Ovary (tissue), 9 donors: ENCODE data around the gene PPP2R2C. TPM values are rescaled to one million over a fixed set of nuclear protein-coding genes. Genes with fewer than 3 reads are reported as not detected.

Source experiments
- DNase-seq, 5 donors: peaks; one replicate each; pipeline ENCODE4 v3.0.0-alpha.2; 2019 to 2020
- H3K27ac ChIP-seq, 2 donors: fragments of 200-600 bp; one replicate each; pipeline versions ENCODE4 v1.5.1 to v1.8.0; 2019 to 2022
- H3K27me3 ChIP-seq: fragments of 200-600 bp; one replicate; pipeline ENCODE4 v1.8.0; 2022
- H3K36me3 ChIP-seq: fragments of 200-600 bp; sonication (generic); one replicate; pipeline ENCODE4 v1.5.1; 2019
- H3K4me1 ChIP-seq: one replicate; pipeline ENCODE4 v1.8.1; 2013; ENCODE audit warnings: mild to moderate bottlenecking, moderate library complexity; ENCODE audit not compliant: insufficient read depth
- H3K4me3 ChIP-seq: fragments of 200-600 bp; sonication (generic); one replicate; pipeline ENCODE4 v1.5.1; 2017
- H3K9me3 ChIP-seq, 2 donors: fragments of 200-600 bp in 1 of 2; sonication (generic) in 1 of 2; one replicate each; pipeline versions ENCODE4 v1.5.1 to v1.8.1; 2013 to 2019; ENCODE audit warnings: mild to moderate bottlenecking in 1 of 2, moderate library complexity in 1 of 2
- EP300 ChIP-seq: sonication (generic); formaldehyde crosslinking; IDR thresholded peaks from one replicate; pipeline ENCODE4 v1.6.1; 2017; ENCODE audit warnings: antibody characterized with exemption
- POLR2A ChIP-seq: fragments of 450-650 bp; IDR thresholded peaks from one replicate; pipeline ENCODE4 v1.6.1; 2017; ENCODE audit warnings: antibody characterized with exemption, mild to moderate bottlenecking, moderate library complexity
- WGBS, 3 donors: extraction: QIAGEN DNeasy Blood & Tissue Kit in 1 of 3; methylation state at CpG; one replicate each; pipeline versions ENCODE4 v1.1.5 to v1.1.7; 2013 to 2017; 5-methylcytosine and 5-hydroxymethylcytosine counted together
- intact Hi-C, 4 donors: fragments of 100-400 bp; cut with DNase I; formaldehyde crosslinking; loops; one replicate each; pipeline versions ENCODE4 v1.11.0 to v1.15.1; 2022 to 2023
- polyA plus RNA-seq, 2 donors: library from polyadenylated mRNA; stranded (reverse); fragments of 200-250 nt in 1 of 2; fragments of 350-450 nt in 1 of 2; fragmentation: Illumina TruSeq in 1 of 2; extraction: RNeasy Lipid Tissue Mini Kit (QIAGEN cat#74804) in 1 of 2; gene quantifications; one replicate each; pipeline ENCODE4 v1.2.3, GENCODE V29; 2013 to 2014
- total RNA-seq, 7 donors: library from RNA; depleted of rRNA in 2 of 7; stranded (reverse); fragments of >200 nt in 2 of 7; fragmentation: NEBNext Ultra II Directional in 3 of 7; extraction: Animal tissue kit (Norgen Biotek cat#: 25700) in 3 of 7; gene quantifications; one replicate each; pipeline versions ENCODE4 v1.1.0 to v1.2.4, GENCODE V29; 2016 to 2023
- TF ChIP-seq, protein P1 (sequence below), 3 donors: fragments of 450-650 bp in 2 of 3; fragments of 200-600 bp in 1 of 3; IDR thresholded peaks; one replicate each; pipeline versions ENCODE4 v1.5.1 to v1.8.0; 2016 to 2022; ENCODE audit warnings: antibody characterized with exemption in 3 of 3, mild to moderate bottlenecking in 1 of 3
- donor health status: DM: no; HTN: no; CAD: no; lungs with moderate emphysema.
- donor health status: DM: no; HTN: no; CAD: no.
- donor health status: Bipolar disorder and iron deficiency.
- donor health status: DM: yes; HTN: yes; CAD: no.
- donor health status: DM: no; HTN: no; CAD: no.
- donor health status: DM: yes; HTN: yes; CAD: no.

The PPP2R2C gene
- total and polyA plus RNA-seq, 9 donors = 0.12 to 4.5 (median 0.77) TPM

DNA sequence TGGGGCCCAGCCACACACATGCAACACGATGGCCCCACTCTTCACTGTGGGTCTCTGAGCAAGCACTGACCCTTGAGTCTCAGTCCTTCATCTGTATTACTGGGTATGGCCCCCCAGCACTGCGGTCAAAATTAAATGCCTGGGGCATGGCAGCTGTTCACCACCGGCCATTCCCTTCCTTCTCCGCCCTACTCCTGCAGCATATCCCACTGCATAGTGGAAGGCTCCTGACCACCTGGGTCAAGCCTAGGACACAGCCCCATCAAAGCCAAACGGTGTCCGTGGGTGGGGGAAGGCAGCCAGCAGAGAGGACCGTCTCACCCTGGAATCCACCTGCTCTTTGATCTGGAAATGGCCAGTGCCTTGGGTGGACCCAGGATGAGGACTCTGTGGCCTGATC is 30.7 kb downstream of the PPP2R2C start:
- H3K4me1 ChIP-seq = peaks cover 5% of the 10 kb centered on the region
- no peaks in the 10 kb centered on the region for H3K27me3 ChIP-seq
- no peak overlapping the region for H3K4me3 ChIP-seq
- H3K27ac ChIP-seq = no peak overlapping the region
- 90 to 96% (median 93%) methylated on average over 7 of the region's 7 CpGs for WGBS, 3 donors
- H3K36me3 ChIP-seq = no peaks in the 10 kb centered on the region
- DNase-seq = no peak
- intact Hi-C loops = no loop called here
- H3K9me3 ChIP-seq = no peaks in the 10 kb centered on the region
- TF ChIP-seq EP300 = no peak
- no peak for TF ChIP-seq POLR2A
- TF ChIP-seq, protein P1, sequence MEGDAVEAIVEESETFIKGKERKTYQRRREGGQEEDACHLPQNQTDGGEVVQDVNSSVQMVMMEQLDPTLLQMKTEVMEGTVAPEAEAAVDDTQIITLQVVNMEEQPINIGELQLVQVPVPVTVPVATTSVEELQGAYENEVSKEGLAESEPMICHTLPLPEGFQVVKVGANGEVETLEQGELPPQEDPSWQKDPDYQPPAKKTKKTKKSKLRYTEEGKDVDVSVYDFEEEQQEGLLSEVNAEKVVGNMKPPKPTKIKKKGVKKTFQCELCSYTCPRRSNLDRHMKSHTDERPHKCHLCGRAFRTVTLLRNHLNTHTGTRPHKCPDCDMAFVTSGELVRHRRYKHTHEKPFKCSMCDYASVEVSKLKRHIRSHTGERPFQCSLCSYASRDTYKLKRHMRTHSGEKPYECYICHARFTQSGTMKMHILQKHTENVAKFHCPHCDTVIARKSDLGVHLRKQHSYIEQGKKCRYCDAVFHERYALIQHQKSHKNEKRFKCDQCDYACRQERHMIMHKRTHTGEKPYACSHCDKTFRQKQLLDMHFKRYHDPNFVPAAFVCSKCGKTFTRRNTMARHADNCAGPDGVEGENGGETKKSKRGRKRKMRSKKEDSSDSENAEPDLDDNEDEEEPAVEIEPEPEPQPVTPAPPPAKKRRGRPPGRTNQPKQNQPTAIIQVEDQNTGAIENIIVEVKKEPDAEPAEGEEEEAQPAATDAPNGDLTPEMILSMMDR (IDR thresholded peaks at IDR 0.05) = no peak

DNA sequence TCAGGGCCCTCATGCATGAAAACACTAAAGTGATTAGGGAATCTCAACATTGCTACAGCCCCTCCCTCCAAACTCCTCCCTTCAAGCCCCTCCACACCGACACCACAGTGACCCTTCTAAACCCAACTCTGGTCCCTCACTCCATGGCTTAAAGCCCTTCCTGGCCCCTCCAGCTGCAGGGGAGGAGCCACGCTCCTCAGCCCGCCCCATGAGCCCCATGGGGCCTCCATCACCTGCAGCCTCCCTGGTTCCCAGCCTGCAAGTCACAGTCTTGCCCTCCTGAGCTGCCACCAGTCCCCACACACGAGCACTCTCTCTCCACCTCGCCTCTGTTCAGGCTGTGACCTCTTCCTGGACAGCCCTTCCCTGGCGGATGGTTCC is 31.2 kb downstream of the PPP2R2C start:
- no peak for DNase-seq

DNA sequence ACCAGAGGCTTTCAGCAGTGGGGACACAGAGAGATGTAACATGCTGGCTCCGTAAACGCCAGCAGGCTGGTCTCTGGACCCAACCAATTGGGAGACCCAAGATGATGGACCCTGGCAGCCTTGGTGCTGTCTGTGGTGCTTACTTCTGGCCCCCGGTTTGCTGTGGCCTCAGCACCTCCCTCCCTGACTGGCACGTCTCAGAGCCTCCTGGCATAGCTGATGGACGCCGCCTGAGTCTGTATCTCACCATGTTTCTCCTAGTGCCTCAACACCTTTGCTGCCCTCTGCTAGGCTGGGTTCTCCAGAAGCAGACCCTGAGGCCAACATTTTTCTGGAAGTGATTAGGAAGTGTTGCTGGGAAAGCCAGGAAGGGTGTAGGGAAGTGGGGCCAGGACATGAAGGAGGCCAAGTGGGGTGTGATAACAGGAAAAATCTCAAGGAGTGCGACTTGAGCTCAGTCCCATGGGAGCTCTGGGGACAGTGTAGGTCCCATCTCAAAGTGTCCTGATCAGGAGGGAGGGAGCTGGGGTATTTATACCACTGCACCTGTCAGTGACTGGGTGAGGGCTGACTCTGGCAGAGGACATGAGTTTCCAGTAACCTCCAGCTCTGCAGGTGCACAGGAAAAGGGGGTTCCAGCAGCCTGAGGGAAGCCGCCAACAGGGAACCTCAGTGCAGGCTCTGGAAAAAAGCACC is 31.8 kb downstream of the PPP2R2C start:
- Histone ChIP-seq H3K4me1 (peaks cover 5% of the 10 kb centered on the region), H3K27ac (no peak overlapping the region), H3K27me3 (no peaks in the 10 kb centered on the region), H3K9me3 (no peaks in the 10 kb centered on the region), H3K4me3 (no peak overlapping the region), H3K36me3 (no peaks in the 10 kb centered on the region)
- WGBS, 3 donors = 70 to 90% (median 85%) methylated on average over 7 to 8 of the region's 8 CpGs
- no peak for DNase-seq
- intact Hi-C loops = no loop called here
- TF ChIP-seq, protein P1 (IDR thresholded peaks at IDR 0.05) = no peak
- TF ChIP-seq POLR2A (no peak), EP300 (no peak)

More for the DNA sequence above, 31.2 kb downstream of the PPP2R2C start:
- no peak for TF ChIP-seq POLR2A
- TF ChIP-seq, protein P1 (IDR thresholded peaks at IDR 0.05) = no peak
- no peak for TF ChIP-seq EP300
- WGBS, 3 donors = 86 to 93% (median 90%) methylated on average over 6 of the region's 6 CpGs
- Histone ChIP-seq H3K4me1 (peaks cover 5% of the 10 kb centered on the region), H3K36me3 (no peaks in the 10 kb centered on the region), H3K4me3 (no peak overlapping the region), H3K9me3 (no peaks in the 10 kb centered on the region), H3K27ac (no peak overlapping the region), H3K27me3 (no peaks in the 10 kb centered on the region)
- intact Hi-C loops = no loop called here

DNA sequence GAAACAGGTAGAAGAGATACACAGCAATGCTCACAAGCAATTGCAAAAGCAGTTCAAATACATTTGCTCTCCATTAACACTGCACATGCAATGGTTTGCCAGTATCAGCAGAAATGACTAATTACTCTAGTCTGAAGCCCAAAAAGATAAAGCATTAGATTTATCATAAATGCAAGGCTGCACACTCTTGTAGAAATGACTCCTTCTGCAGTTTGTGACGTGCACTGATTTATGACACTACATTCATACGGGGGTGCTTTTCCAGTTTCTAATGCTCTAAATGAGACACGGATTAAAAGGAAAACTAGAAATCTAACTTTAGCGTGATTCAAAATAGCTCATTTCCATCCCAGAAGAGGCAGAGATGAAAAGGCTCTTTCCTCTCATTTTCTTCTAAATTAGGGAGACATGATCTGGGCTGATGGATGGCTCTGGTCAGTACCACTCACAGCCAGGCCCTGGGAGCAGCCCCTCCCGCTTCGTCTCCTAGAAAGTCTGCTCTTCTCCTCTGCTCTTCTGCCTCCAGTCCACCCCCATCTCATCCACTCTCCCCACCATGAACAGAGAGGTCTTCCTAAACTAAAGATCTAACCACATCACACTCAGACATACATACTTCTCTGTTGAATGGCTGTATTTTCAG is 33.2 kb downstream of the PPP2R2C start:
- TF ChIP-seq, protein P1 (IDR thresholded peaks at IDR 0.05) = no peak
- no peak for TF ChIP-seq POLR2A
- TF ChIP-seq EP300 = no peak
- DNase-seq = no peak
- no peak overlapping the region for H3K27ac ChIP-seq
- no peaks in the 10 kb centered on the region for H3K9me3 ChIP-seq
- WGBS, 3 donors = 32 to 48% (median 40%) methylated on average over 6 of the region's 6 CpGs
- no peaks in the 10 kb centered on the region for H3K36me3 ChIP-seq
- no peaks in the 10 kb centered on the region for H3K27me3 ChIP-seq
- intact Hi-C loops = no loop called here
- no peak overlapping the region for H3K4me3 ChIP-seq
- H3K4me1 ChIP-seq = peaks cover 5% of the 10 kb centered on the region
